Right atrium auricular region (tissue), 2 donors: ENCODE measurements around the gene MAP7. TPM values are rescaled to one million over a fixed set of nuclear protein-coding genes. Genes with fewer than 3 reads are reported as not detected.
A peak's percentile ranks its signal among the peaks of the same experiment; 100 is the strongest.
"Not testable (repeated sequence)": the region's sequence is repeated elsewhere in the genome, so short reads cannot be mapped to it uniquely, and the experiment has no call there.

ENCODE experiments used
- DNase-seq: peaks from one replicate; pipeline ENCODE4 v3.0.0-alpha.2; 2019; ENCODE audit warnings: low spot score
- H3K27ac ChIP-seq, 2 donors: fragments of 200-600 bp; sonication (generic); 1 replicate in 1 of 2; 2 replicates in 1 of 2; pipeline ENCODE4 v1.5.1; 2016 to 2019
- H3K27me3 ChIP-seq, 2 donors: fragments of 200-600 bp; sonication (generic); one replicate each; pipeline versions ENCODE4 v1.5.1 to v1.6.0; 2017 to 2019
- H3K36me3 ChIP-seq: fragments of 200-600 bp; sonication (generic); one replicate; pipeline ENCODE4 v1.5.1; 2016
- H3K4me1 ChIP-seq, 2 donors: fragments of 200-600 bp; sonication (generic); one replicate each; pipeline versions ENCODE4 v1.5.1 to v1.6.0; 2017 to 2019
- H3K4me3 ChIP-seq, 2 donors: fragments of 200-600 bp; sonication (generic); 1 replicate in 1 of 2; 2 replicates in 1 of 2; pipeline ENCODE4 v1.5.1; 2017 to 2019; ENCODE audit warnings: mild to moderate bottlenecking in 1 of 2, moderate library complexity in 1 of 2
- H3K9me3 ChIP-seq, 2 donors: fragments of 200-600 bp; sonication (generic); one replicate each; pipeline ENCODE4 v1.5.1; 2019
- total RNA-seq, 2 donors: library from RNA; depleted of rRNA; stranded (reverse); fragments of >200 nt; gene quantifications; one replicate each; pipeline ENCODE4 v1.1.0, GENCODE V29; 2016
- TF ChIP-seq, protein P1 (sequence below), 2 donors: fragments of 200-600 bp; sonication (generic); IDR thresholded peaks; one replicate each; pipeline ENCODE4 v1.5.1; 2019; ENCODE audit warnings: antibody characterized with exemption in 2 of 2

MAP7 gene
- total RNA-seq, 2 donors from 2014 or later = 1.0 to 1.3 TPM

DNA sequence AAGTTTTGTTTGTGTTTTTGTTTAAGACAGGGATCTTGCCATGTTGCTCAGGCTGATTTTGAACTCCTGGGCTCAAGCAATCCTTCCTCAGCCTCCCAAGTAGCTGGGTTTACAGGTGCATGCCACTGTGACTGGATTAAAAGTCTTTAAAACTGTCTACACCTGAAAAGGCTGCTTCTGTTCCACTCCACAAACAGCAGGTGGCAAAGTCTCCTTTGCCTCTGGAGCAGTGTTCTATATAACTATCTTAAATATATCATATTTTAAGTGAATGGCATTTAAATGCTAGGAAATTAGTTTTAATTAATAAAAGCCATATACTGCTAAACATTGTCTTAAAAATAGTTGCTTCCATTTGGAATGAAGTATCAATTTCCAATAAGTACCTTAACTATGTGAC is 171.3 kb downstream of the MAP7 start:
- no peak for DNase-seq
- Histone ChIP-seq H3K36me3 (no peaks in the 10 kb centered on the region), H3K4me1 (no peaks in the 10 kb centered on the region), H3K4me3 (no peak overlapping the region), H3K9me3 (no peaks in the 10 kb centered on the region), H3K27me3 (no peaks in the 10 kb centered on the region), H3K27ac (no peak overlapping the region)
- TF ChIP-seq, protein P1, sequence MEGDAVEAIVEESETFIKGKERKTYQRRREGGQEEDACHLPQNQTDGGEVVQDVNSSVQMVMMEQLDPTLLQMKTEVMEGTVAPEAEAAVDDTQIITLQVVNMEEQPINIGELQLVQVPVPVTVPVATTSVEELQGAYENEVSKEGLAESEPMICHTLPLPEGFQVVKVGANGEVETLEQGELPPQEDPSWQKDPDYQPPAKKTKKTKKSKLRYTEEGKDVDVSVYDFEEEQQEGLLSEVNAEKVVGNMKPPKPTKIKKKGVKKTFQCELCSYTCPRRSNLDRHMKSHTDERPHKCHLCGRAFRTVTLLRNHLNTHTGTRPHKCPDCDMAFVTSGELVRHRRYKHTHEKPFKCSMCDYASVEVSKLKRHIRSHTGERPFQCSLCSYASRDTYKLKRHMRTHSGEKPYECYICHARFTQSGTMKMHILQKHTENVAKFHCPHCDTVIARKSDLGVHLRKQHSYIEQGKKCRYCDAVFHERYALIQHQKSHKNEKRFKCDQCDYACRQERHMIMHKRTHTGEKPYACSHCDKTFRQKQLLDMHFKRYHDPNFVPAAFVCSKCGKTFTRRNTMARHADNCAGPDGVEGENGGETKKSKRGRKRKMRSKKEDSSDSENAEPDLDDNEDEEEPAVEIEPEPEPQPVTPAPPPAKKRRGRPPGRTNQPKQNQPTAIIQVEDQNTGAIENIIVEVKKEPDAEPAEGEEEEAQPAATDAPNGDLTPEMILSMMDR (IDR thresholded peaks at IDR 0.05) = peak in 1 of 2 donors; percentile 15

DNA sequence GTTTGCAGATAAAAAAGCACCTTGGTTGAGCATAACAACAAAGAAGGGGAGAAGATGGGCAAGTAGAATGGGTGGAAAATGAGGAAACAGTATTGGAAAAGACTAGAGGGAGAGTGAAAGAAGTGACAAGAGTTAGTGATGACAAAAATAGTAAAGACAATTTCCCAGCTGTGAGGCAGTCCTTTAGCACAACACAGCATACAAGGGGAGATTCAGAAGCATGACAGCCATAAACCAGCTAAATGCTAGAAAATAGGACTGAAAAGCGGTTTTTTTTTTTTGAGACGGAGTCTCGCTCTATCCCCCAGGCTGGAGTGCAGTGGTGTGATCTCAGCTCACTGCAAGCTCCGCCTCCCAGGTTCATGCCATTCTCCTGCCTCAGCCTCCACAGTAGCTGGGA is 174.4 kb downstream of the MAP7 start:
- not testable (repeated sequence) for H3K4me1 ChIP-seq, H3K9me3 ChIP-seq, H3K36me3 ChIP-seq, H3K27me3 ChIP-seq, H3K4me3 ChIP-seq, H3K27ac ChIP-seq, DNase-seq

DNA sequence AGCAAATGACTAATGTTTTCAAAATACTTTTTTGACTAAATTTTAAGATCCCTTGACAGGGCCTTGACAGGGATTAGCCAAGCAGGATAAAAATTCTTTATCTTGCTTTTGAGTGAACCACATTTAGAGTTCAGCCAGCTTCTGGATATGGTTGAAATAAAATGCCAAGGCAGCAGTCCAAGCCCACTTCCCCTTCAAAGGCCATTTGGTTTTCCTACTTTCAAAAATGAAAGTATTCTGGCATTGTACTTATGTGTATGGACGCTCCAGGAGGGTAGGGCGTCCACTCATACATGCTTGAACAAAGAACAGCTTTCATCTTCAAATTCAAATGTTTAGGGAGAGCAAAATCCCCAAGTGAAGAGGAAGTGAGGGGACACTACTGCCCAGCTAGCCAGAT is 178.3 kb downstream of the MAP7 start:
- Histone ChIP-seq H3K4me3 (no peak overlapping the region), H3K27ac (no peak overlapping the region), H3K4me1 (no peaks in the 10 kb centered on the region), H3K27me3 (no peaks in the 10 kb centered on the region), H3K36me3 (no peaks in the 10 kb centered on the region), H3K9me3 (no peaks in the 10 kb centered on the region)
- DNase-seq = no peak
- TF ChIP-seq, protein P1 (IDR thresholded peaks at IDR 0.05) = no peak

DNA sequence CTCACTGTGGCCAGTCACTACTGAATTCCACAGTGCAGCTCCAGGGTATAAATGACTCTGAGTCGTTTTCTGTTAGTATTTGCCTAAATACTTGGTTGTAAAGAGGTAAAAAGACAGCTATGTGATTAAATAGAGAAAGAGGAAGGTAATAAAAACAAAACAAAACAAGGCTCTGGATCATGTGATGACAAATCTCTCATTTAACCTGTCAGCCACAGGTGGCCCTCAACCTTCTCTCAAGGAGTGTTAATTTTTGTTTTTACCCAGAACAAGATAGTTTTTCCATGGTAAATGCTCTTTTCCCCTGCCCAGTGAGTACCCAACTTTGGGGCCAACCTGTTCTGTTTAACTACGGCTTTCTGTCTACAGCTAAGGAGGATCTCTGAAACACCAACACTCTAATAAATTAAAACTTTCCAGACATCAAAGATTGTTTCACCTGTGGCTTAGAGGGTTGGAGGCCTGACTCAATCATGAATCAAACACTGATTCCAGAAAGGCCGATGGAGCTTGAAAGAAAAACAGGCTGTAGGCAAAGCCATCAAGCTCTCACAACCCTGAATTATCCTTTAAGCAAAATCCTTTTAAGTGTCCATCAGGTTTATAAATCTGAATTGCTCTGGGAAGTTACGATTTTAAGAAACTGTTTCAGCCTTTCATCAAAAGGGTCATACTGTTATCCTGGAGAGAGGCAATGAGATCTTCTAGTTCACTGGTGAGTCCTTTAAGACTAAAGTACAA is 179.1 kb downstream of the MAP7 start:
- no peak for DNase-seq
- Histone ChIP-seq H3K4me3 (no peak overlapping the region), H3K9me3 (no peaks in the 10 kb centered on the region), H3K27me3 (no peaks in the 10 kb centered on the region), H3K4me1 (no peaks in the 10 kb centered on the region), H3K27ac (no peak overlapping the region), H3K36me3 (no peaks in the 10 kb centered on the region)
- TF ChIP-seq, protein P1 (IDR thresholded peaks at IDR 0.05) = no peak

DNA sequence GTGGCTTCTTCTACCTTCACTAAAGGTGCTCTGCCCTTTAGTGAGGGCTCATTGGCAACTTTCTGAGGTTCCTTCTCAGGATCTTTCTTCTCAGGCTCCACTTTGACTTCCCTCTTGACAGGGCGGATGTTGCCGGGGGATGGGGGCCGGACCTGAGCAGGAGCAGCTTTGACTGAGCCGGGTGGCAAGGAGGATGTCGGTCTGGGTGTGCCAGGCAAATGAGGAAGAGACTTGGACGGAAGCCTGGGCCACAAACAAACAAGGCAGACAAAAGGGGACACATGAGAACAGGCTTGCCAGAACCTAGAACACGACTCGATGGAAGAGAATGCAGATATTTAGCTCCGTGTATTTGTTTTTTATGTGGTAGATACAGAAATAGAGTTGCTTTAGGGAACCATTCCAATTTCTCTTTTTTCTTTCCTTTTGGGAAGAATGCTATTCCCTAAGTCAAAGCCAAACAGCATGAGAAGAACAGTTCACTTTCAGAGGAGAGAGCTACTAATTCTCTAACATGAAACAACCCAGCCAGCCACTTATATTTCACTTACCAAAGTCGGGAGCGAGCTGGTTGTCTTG is 184.4 kb downstream of the MAP7 start:
- Histone ChIP-seq H3K4me3 (no peak overlapping the region), H3K9me3 (no peaks in the 10 kb centered on the region), H3K4me1 (no peaks in the 10 kb centered on the region), H3K36me3 (no peaks in the 10 kb centered on the region), H3K27me3 (no peaks in the 10 kb centered on the region), H3K27ac (no peak overlapping the region)
- peak; percentile 61 for DNase-seq
- TF ChIP-seq, protein P1 (IDR thresholded peaks at IDR 0.05) = no peak

DNA sequence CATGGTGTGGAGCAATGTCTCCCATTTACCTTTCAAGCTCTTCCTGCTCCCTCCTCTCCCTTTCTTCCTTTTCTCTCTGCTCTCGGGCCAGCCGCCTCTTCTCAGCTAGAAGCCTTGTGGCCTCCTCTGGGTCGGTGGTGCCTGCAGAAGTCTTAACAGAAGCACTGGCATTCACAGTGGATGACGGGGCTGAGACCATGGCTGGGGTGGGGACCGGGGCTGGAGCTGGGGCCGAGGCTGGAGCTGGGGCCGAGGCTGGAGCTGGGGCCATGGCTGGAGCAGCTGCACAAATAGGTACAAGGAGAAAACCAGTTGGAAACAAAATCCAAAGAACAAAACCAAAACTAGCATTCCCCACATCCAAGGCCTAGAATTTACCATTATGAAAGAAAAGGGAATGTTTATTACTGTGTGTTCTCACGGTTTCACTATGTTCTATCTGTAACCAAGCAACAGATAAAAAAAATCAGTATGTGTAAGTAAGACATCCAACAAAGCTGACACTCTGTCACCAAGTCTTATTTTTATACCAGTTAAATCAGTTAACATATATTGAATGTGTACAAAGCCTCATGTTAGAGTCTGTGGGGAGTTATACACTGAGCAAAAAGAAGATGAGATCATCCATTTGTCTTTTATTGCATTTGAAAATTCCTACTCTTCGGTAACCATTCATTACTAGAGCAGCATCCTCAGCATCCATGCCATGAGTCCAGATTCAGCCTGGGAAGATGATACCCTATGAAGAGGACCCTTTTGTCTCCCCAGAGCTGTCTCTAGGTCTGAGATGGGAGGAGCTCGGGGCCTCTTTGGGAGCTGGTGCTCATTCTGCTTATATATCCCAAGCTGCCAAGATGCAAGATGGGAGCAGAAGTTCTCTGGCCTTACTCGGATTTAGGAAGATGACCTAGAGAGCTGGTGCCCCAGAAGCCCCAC is 187.5 kb downstream of the MAP7 start:
- DNase-seq = no peak
- TF ChIP-seq, protein P1 (IDR thresholded peaks at IDR 0.05) = no peak
- Histone ChIP-seq H3K27me3 (no peaks in the 10 kb centered on the region), H3K4me3 (no peak overlapping the region), H3K9me3 (no peaks in the 10 kb centered on the region), H3K4me1 (no peaks in the 10 kb centered on the region), H3K27ac (no peak overlapping the region), H3K36me3 (no peaks in the 10 kb centered on the region)
